Activated T-helper 2 cell treated with anti-CD3 and anti-CD28 coated beads, Interferon-gamma antibody, Interleukin-2, Interleukin-4, amounts not matched to agents 10 μg/mL and 5 μg/mL and 100 μg/mL, durations not matched to agents 14 hours and 24 hours and 36 hours (primary cell): Measurements from ENCODE around the gene STOM. TPM values are rescaled to one million over a fixed set of nuclear protein-coding genes. Genes with fewer than 3 reads are reported as not detected.

Experiments
- DNase-seq: peaks from one replicate; pipeline ENCODE4 v3.0.0; 2021; ENCODE audit warnings: low spot score
- H3K27ac Mint-ChIP-seq: one replicate; pipeline ENCODE4 v1.8.0; 2021; ENCODE audit warnings: mixed read lengths
- H3K27me3 Mint-ChIP-seq: one replicate; pipeline ENCODE4 v1.8.0; 2021; ENCODE audit warnings: low read depth, mixed read lengths
- H3K36me3 Mint-ChIP-seq: one replicate; pipeline ENCODE4 v1.8.0; 2021; ENCODE audit warnings: low read depth, mixed read lengths
- H3K4me1 Mint-ChIP-seq: one replicate; pipeline ENCODE4 v1.8.0; 2021; ENCODE audit warnings: low read depth, mixed read lengths
- H3K4me3 Mint-ChIP-seq: one replicate; pipeline ENCODE4 v1.8.0; 2021; ENCODE audit warnings: low read depth, mild to moderate bottlenecking, moderate library complexity, mixed read lengths
- H3K9me3 Mint-ChIP-seq: one replicate; pipeline ENCODE4 v1.8.0; 2021; ENCODE audit warnings: mixed read lengths
- intact Hi-C: fragments of 100-400 bp; cut with micrococcal nuclease; formaldehyde crosslinking; loops from one replicate; pipeline ENCODE4 v1.15.1; 2023
- total RNA-seq: library from RNA; stranded (reverse); gene quantifications from 2 replicates; pipeline ENCODE4 v1.2.3, GENCODE V29; 2022

The STOM gene
- total RNA-seq, 1 donor from 2014 or later = 21.0 TPM

DNA sequence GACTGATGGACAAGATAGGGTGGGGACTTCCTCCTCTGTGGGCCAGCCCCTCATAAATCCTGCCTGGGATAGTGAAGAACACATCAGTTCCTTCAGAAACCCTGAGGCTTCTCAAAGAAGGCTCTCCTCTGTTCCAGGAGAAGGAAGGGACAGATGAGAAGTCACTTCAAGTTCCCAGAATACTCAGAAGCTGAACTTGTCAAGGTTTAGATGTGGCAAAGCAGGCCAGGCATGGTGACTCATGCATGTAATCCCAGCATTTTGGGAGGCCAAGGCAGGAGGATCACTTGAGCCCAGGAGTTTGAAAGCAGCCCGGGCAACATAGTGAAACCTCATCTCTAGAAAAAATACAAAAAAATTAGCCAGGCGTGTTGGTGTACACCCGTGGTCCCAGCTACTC is 38.5 kb downstream of the STOM start:
- Mint-ChIP-seq H3K27me3 (no peaks in the 10 kb centered on the region), H3K36me3 (no peaks in the 10 kb centered on the region), H3K4me1 (no peaks in the 10 kb centered on the region), H3K27ac (no peak overlapping the region), H3K9me3 (no peaks in the 10 kb centered on the region), H3K4me3 (no peak overlapping the region)
- DNase-seq = no peak
- intact Hi-C loops = no loop called here

DNA sequence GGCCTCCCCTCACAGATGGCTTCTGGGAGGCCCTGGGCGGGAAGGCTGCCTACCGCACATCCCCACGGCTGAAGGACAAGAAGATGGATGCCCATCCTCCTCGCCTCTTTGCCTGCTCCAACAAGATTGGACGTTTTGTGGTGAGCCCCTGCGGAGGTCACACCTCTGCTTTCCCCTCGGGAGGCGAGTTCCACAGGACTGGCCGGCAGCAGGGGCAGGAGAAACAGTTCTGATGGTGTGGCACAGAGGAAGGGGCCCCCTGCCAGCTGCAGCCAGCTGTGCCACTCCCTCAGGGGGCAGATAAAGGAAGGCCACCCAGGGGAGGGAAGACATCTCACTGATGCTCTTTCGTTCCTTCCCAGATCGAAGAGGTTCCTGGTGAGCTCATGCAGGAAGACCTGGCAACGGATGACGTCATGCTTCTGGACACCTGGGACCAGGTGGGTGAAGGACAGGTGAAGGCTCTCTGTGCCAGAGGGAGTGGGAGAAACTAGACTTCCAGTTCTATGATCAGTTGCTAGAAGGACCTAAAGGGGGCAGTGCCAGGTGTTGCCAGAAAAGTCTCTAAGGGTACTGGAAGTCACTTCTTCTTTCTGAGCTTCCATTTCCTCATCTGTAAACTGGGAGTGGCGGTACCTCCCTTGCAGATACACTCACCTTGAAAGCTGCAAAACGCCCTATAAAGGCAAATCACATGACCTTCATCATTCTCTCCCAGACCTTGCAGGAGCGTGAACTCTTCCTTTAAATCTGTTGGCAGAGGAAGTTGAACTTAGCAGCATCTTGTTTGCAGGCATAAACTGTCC is 41.0 kb downstream of the STOM start:
- no peaks in the 10 kb centered on the region for H3K9me3 Mint-ChIP-seq
- intact Hi-C loops = no loop called here

DNA sequence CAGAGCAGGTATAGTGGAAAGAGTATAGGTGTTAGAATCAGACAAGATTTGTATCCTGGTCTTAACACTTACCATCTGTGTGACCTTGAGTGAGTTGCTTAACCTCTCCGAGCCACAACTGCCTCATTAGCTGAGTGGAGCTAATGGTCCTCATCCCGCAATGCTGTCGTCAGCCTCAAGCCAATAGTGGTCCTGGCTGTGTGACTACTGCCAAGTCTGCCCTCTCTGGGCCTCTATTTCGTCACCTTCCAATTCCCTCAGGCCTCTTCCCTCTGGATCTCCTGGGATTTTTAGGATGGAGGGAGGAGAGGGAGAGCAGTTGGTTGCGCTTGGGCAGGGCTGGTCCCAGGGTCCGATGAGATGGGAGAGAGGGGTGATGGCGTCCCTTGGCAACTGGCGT is 41.6 kb downstream of the STOM start:
- Mint-ChIP-seq H3K36me3 (no peaks in the 10 kb centered on the region), H3K9me3 (no peaks in the 10 kb centered on the region), H3K27ac (no peak overlapping the region), H3K27me3 (no peaks in the 10 kb centered on the region), H3K4me3 (no peak overlapping the region), H3K4me1 (no peaks in the 10 kb centered on the region)
- intact Hi-C loops = no loop called here
- no peak for DNase-seq

More for the DNA sequence above, 41.0 kb downstream of the STOM start:
- Mint-ChIP-seq H3K27me3 (no peaks in the 10 kb centered on the region), H3K4me1 (no peaks in the 10 kb centered on the region), H3K27ac (no peak overlapping the region), H3K36me3 (no peaks in the 10 kb centered on the region), H3K4me3 (no peak overlapping the region)
- DNase-seq = no peak

DNA sequence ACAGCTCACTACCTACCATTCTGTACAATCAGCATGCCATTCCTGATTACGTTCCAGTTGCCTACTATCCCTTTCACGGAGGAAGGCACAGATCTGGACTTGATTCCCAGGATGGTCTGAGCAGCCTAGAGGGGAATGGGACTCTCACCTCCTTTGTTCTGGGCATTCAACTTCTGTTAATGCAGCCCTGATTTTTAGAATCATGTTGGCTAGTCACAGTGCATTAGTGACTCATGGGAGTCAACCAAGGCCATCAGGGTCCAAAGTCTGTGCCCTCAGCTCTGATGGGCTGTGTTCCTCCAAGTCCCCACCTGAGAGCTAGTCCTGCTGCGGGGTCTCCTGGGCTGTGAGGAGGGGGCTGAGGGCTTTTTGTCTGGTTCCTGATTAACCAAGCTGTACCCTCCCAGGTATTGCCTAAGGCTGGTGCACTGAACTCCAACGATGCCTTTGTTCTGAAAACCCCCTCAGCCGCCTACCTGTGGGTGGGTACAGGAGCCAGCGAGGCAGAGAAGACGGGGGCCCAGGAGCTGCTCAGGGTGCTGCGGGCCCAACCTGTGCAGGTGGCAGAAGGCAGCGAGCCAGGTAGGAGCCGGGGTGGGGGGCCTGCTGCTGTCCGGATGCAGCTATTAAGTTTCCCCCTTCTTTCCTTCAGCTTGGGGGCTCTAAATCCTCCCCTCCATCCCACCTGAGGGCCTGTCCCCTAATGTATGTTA is 43.0 kb downstream of the STOM start:
- H3K36me3 Mint-ChIP-seq = peaks cover 3% of the 10 kb centered on the region
- H3K4me1 Mint-ChIP-seq = peaks cover 6% of the 10 kb centered on the region
- intact Hi-C loops = no loop called here
- no peaks in the 10 kb centered on the region for H3K9me3 Mint-ChIP-seq
- H3K4me3 Mint-ChIP-seq = no peak overlapping the region
- no peaks in the 10 kb centered on the region for H3K27me3 Mint-ChIP-seq
- no peak for DNase-seq
- H3K27ac Mint-ChIP-seq = no peak overlapping the region

DNA sequence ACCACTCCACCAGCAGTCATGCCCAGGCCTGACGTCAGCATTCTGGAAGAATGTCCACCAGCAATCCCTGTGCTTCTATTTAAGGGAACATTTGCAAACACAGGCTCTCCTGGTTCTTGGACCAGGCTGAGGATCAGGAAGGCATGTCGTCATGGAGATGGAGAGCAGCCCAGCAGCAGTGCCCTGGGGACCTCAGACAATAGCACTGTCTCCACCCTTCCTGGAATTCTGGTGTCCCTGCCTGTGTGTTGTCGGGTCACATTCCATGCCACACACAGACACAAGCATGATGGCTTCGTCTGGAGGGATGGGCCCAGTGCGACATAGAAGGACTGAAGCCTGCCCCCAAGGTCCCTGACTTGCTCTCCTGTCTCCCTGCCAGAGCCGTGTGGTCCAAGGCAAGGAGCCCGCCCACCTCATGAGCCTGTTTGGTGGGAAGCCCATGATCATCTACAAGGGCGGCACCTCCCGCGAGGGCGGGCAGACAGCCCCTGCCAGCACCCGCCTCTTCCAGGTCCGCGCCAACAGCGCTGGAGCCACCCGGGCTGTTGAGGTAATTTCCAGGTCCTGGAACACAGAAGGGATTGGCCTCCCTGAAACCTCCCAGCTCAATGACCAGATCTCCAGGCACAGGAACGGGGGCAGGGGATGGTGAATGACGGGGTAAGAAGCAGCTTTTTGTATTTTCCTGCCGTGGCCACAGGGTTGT is 43.8 kb downstream of the STOM start:
- Mint-ChIP-seq H3K4me1 (peaks cover 8% of the 10 kb centered on the region), H3K9me3 (no peaks in the 10 kb centered on the region), H3K36me3 (peaks cover 4% of the 10 kb centered on the region), H3K27me3 (no peaks in the 10 kb centered on the region), H3K4me3 (no peak overlapping the region), H3K27ac (no peak overlapping the region)
- intact Hi-C loops = no loop called here
- no peak for DNase-seq

DNA sequence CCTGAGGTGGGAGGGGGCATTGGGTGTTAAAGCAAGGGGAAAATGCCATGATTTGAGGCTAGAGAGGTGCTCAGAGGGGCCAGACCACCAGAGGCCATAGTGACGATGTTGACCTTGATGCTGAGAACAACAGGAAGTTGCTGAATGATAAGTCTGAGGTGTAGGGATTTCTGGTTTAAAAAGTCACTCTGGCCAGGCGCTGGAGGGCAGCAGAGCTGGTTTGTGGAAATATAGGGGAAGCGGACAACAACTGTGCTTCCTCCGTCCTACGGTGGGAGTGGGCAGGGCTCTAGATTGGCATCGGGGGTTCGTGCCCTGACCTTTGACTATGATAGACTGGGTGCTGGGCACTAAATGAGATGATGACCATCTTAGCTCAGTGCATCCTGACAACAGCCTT is 44.7 kb downstream of the STOM start:
- no peak overlapping the region for H3K4me3 Mint-ChIP-seq
- H3K36me3 Mint-ChIP-seq = peaks cover 4% of the 10 kb centered on the region
- H3K27me3 Mint-ChIP-seq = no peaks in the 10 kb centered on the region
- H3K27ac Mint-ChIP-seq = no peak overlapping the region
- peaks cover 15% of the 10 kb centered on the region for H3K4me1 Mint-ChIP-seq
- intact Hi-C loops = no loop called here
- DNase-seq = no peak
- H3K9me3 Mint-ChIP-seq = no peaks in the 10 kb centered on the region

DNA sequence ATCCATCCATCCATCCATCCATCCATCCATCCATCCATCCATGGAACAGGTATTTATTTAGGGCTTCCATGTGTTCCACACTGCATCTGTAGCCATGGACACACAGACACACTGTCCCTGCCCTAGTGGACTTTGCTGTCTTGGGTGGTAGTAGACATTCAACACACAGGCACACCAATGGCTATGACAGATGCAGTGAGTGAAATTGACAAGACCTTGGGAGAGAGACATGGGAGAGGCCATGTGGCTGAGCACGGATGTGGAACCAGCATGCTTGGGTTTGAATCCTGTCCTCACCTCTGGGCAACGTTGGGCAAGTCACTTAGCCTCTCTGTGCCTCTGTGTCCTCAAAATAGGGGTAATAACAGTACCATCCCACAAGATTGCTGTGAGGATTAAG is 45.3 kb downstream of the STOM start:
- Mint-ChIP-seq H3K27ac (no peak overlapping the region), H3K27me3 (no peaks in the 10 kb centered on the region), H3K4me1 (peaks cover 17% of the 10 kb centered on the region), H3K36me3 (peaks cover 4% of the 10 kb centered on the region), H3K9me3 (no peaks in the 10 kb centered on the region), H3K4me3 (no peak overlapping the region)
- no peak for DNase-seq
- intact Hi-C loops = loop anchor here (5.0 kb wide), 1 partner anchor 43 kb away; no protein-coding TSS in a partner anchor

DNA sequence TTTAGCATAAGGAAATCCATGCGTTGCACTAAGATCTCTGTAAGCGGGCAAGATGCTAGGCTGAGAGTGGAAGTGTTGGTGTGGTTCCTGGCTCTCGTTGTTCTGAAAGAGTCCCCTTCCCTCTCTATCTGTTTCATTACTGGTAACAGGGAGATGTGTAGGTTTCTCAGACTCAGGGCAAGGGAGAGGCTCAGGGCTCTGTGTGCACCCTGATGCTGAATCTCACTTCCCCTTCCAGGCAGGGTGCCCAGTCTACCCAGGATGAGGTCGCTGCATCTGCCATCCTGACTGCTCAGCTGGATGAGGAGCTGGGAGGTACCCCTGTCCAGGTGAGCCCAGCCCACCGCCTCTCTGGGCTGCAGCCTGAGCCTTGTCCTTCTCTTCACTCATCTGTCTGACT is 45.7 kb downstream of the STOM start:
- intact Hi-C loops = loop anchor here (5.0 kb wide), 1 partner anchor 43 kb away; no protein-coding TSS in a partner anchor
- Mint-ChIP-seq H3K9me3 (no peaks in the 10 kb centered on the region), H3K27me3 (no peaks in the 10 kb centered on the region), H3K4me3 (no peak overlapping the region), H3K27ac (no peak overlapping the region), H3K36me3 (peaks cover 4% of the 10 kb centered on the region), H3K4me1 (peaks cover 17% of the 10 kb centered on the region)
- DNase-seq = no peak

DNA sequence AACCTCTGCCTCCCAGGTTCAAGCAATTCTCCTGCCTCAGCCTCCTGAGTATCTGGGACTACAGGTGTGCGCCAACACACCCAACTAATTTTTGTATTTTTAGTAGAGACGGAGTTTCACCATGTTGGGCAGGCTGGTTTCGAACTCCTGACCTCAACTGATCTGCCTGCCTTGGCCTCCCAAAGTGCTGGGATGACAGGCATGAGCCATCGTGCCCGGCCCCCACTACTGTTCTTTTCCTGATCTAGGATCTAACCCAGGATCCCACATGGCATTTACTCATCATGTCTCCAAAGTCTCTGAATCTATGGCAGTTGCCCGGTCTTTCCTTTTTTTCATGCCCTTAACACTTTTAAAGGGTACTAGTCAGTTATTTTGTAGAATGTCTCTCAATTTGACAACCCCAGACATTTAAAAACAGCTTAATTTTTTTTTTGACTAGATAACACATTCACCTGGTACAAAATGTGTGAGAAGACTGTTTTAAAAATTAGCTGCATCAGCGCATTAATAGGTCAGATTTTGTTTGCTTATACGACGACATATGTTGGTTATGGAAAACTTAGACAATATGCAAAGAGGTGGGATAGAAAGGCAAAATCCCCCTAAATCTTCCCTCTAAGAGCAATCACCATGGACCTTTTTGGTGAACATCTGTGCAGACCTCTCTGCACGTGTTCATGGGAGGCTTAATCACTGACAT is 46.5 kb downstream of the STOM start:
- intact Hi-C loops = loop anchor here (5.0 kb wide), 1 partner anchor 44 kb away; no protein-coding TSS in a partner anchor
- no peak for DNase-seq
- Mint-ChIP-seq H3K4me3 (no peak overlapping the region), H3K4me1 (peaks cover 17% of the 10 kb centered on the region), H3K36me3 (peaks cover 4% of the 10 kb centered on the region), H3K9me3 (no peaks in the 10 kb centered on the region), H3K27me3 (no peaks in the 10 kb centered on the region), H3K27ac (no peak overlapping the region)

DNA sequence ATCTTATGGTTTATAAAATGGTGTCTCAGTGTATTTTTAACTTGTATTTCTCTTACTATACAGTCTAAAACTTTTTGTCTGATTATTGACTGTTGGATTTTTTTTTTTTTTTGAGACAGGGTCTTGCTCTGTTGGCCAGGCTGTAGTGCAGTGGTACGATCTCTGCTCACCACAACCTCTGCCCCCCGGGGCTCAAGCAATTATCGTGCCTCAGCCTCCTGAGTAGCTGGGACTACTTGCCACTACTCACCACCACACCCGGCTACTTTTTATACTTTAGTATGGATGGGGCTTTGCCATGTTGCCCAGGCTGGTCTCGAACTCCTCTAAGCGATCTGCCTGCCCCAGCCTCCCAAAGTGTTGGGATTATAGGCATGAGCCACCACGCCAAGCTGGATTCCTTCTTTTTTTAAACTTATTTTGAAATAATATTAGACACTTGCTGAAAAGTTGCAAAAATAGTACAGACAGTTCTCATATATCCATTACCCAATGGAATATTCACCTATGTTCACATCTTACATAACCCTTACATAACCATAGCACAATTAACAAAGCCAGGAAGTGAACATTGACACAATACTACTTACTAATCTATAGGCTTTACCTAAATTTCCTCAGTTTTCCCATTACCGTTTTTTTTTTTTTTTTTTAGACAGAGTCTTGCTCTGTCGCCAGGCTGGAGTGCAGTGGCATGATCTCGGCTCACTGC is 47.2 kb downstream of the STOM start:
- Mint-ChIP-seq H3K4me1 (peaks cover 17% of the 10 kb centered on the region), H3K9me3 (no peaks in the 10 kb centered on the region), H3K27me3 (no peaks in the 10 kb centered on the region), H3K4me3 (no peak overlapping the region), H3K27ac (no peak overlapping the region), H3K36me3 (peaks cover 4% of the 10 kb centered on the region)
- intact Hi-C loops = loop anchor here (5.0 kb wide), 1 partner anchor 44 kb away; no protein-coding TSS in a partner anchor
- DNase-seq = no peak

DNA sequence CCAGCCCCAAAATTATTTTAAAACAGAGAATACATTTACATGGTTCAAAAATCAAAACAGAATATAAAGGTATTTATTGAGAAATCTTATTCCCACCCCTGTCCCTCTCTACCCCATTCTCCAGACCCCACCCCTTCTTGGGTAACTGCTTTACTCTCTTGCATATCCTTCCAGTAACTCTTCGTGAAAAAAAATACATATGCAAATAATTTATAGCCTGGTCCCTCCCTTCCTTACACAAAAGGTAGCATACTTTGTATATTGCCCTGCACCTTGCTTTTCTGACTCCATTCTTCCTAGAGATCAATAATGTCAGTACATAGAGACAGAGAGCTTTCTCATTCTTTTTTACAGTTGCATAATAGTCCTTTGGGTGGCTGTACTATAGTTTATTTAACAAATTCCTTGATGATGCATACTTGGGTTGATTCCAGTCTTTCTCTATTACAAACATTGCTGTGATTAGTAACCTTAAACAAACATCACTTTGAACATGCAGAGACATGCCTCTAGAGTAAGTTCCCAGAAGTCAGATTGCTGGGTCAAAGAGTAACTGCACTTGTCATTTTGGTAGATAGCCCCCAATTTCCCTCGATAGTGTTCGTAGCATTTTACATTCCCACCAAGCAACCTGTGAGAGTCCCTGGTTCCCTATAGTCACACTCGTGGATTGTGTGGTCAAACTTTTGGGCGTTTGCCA is 47.9 kb downstream of the STOM start:
- Mint-ChIP-seq H3K9me3 (no peaks in the 10 kb centered on the region), H3K4me3 (no peak overlapping the region), H3K36me3 (peaks cover 4% of the 10 kb centered on the region), H3K27ac (no peak overlapping the region), H3K27me3 (no peaks in the 10 kb centered on the region), H3K4me1 (peaks cover 17% of the 10 kb centered on the region)
- no peak for DNase-seq
- intact Hi-C loops = loop anchor here (5.0 kb wide), 1 partner anchor 45 kb away; no protein-coding TSS in a partner anchor
